ENCODE measurements around the gene FLT4. TPM values are rescaled to one million over a fixed set of nuclear protein-coding genes. Genes with fewer than 3 reads are reported as not detected.

The FLT4 gene
- total and polyA plus RNA-seq, 5 donors = 2.0 to 4.8 (median 3.3) TPM

DNA sequence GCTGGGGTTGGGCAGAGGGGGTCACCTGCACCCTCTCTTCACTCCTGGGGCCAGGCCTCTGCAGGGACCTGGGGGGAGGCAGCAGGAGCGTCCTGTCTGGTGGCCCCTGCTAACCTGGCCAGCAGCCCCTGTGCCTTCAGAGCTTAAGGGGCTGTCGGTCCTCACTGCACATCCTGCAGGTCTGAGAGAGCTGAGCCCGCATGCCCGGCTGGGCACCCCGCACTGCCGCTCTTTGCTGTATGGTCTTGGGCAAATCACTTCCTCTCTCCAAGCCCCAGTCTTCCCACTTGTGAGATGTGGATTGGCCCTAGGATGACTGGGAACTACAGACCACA is 7.9 kb downstream of the FLT4 start:
- intact Hi-C loops (cut with DNase I) = no loop called here
- no peak overlapping the region for H3K27ac ChIP-seq (ENCODE audit: low read length)
- WGBS = 91% methylated on average over 6 of the region's 6 CpGs
- H3K27me3 ChIP-seq (ENCODE audit: control insufficient read depth, insufficient read depth) = no peaks in the 10 kb centered on the region
- H3K4me3 ChIP-seq (ENCODE audit: low read length) = no peak overlapping the region
- no peak for DNase-seq
- ATAC-seq = no peak
- no peaks in the 10 kb centered on the region for H3K4me1 ChIP-seq (ENCODE audit: control insufficient read depth, insufficient read depth, low read length)
- H3K9me3 ChIP-seq (ENCODE audit: control insufficient read depth, low read length) = no peaks in the 10 kb centered on the region

DNA sequence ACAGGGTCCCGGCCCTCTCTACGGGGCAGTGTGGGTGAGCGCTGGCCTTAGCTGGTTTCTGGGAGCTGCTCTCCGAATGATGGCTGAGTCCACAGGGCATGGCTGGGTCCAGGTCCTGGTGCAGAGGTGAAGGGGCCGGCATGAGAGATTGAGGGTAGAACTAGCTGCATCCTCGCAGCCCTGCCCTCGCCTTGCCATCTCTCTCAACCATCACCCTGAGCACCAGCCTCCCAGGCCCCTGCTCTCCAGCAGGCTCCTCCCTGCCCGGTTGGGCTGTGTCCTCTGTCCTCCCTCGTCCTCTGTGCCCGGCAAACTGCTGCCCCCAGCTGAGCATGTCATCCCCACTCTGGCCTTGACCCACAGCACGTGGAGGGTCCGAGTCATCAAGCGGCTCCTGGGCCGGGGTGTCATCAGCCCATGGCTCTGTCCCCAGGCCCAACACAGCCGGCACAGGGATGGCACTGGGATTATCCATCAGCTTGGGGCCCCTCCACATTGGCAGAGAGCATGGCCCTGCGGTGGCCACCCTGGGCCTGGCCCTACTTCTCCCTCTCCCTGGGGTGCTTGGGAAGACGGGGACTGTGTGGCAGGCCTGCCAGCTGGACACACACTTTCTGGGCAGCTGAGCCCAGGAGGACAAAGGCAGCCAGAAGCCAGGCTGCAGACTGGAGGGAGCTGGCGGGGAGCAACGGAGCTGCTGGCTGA is 8.4 kb downstream of the FLT4 start:
- Histone ChIP-seq H3K9me3 (ENCODE audit: control insufficient read depth, low read length) (no peaks in the 10 kb centered on the region), H3K27ac (ENCODE audit: low read length) (no peak overlapping the region), H3K4me3 (ENCODE audit: low read length) (no peak overlapping the region), H3K4me1 (ENCODE audit: control insufficient read depth, insufficient read depth, low read length) (no peaks in the 10 kb centered on the region), H3K27me3 (ENCODE audit: control insufficient read depth, insufficient read depth) (no peaks in the 10 kb centered on the region)
- ATAC-seq (no peak), DNase-seq (no peak)
- WGBS = 83% methylated on average over 19 of the region's 19 CpGs
- intact Hi-C loops (cut with DNase I) = no loop called here

DNA sequence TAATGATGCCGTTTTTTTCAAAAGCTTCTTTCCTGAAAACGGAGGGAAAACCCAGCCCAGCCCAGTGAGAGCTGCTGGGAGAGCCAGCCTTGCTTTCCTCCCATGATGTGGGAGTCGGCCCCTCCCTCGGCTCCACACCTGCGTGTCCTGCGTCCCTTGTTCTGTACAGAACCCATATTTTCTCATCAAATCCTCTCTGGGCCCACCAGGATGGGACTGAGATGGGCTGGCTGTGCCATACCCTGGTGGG is 8.9 kb downstream of the FLT4 start:
- intact Hi-C loops (cut with DNase I) = no loop called here
- no peak for DNase-seq
- Histone ChIP-seq H3K4me1 (ENCODE audit: control insufficient read depth, insufficient read depth, low read length) (no peaks in the 10 kb centered on the region), H3K27me3 (ENCODE audit: control insufficient read depth, insufficient read depth) (no peaks in the 10 kb centered on the region), H3K4me3 (ENCODE audit: low read length) (no peak overlapping the region), H3K27ac (ENCODE audit: low read length) (no peak overlapping the region), H3K9me3 (ENCODE audit: control insufficient read depth, low read length) (no peaks in the 10 kb centered on the region)
- ATAC-seq = no peak
- 56% methylated on average over 6 of the region's 6 CpGs for WGBS

DNA sequence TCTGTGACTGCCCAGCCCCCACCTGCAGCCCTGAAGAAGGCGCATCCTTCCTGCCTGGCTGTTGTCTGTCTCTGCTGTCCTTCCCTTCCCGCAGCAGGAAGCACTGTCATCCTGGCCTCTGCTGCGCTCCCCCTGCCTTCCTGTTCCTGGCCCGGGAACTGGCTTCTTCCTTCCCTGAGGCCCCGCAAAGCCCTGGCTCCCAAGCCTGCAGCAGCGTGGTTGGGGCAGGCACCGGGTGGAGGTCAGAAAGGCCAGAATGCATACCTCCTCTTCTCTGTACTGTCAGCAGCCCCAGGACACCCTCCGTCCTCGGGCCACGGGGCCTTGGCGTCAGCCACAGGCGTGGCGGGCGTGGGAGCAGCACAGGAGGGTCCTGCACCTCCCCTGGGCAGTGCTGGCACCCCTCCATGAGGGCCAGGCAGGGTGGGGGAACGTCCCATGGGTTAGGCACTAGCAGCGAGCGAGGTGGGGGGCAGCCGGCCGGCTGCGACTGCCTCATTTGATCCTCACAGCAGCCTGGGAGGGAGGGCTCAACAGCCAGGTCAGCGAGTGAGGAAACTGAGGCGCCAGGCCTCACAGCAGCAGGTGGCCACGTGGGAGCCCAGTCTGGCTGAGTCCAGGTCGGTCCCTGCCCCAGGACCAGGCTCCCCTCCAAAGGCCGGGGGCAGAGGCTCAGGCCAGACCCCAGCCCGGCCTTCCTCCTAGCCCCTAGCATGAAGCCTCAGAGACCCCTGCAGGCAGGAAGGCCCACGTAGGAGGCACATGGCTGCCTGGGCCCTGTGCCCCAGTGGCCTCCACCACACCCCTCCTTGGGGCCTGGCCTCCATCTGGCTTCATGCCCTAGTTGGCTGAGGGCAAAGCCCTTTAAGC is 9.4 kb downstream of the FLT4 start:
- Histone ChIP-seq H3K27ac (ENCODE audit: low read length) (no peak overlapping the region), H3K27me3 (ENCODE audit: control insufficient read depth, insufficient read depth) (no peaks in the 10 kb centered on the region)
- 62% methylated on average over 27 of the region's 27 CpGs for WGBS

DNA sequence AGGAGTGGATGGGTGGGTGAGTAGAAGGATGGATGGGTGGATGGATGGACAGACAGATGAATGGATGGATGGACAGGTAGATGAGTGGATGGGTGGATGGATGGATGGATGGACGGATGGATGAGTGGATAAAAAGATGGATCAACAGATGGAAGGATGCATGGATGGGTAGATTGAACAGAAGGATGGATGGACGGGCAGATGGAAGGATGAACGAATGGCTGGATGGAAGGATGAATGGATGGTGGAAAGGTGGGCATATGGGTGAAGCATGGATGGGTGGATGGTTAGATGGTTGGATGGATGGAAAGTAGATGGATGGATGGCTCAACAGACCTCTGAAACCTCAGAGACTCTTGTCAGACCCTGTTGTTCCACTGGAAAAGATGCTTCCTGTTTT is 10.1 kb downstream of the FLT4 start:
- no peak for ATAC-seq
- intact Hi-C loops (cut with DNase I) = no loop called here
- no peak overlapping the region for H3K27ac ChIP-seq (ENCODE audit: low read length)
- no peaks in the 10 kb centered on the region for H3K9me3 ChIP-seq (ENCODE audit: control insufficient read depth, low read length)
- H3K4me1 ChIP-seq (ENCODE audit: control insufficient read depth, insufficient read depth, low read length) = no peaks in the 10 kb centered on the region
- no peak overlapping the region for H3K4me3 ChIP-seq (ENCODE audit: low read length)
- no peaks in the 10 kb centered on the region for H3K27me3 ChIP-seq (ENCODE audit: control insufficient read depth, insufficient read depth)
- WGBS = 64% methylated on average over 3 of the region's 3 CpGs
- DNase-seq = no peak

More for the DNA sequence above, 9.4 kb downstream of the FLT4 start:
- no peaks in the 10 kb centered on the region for H3K4me1 ChIP-seq (ENCODE audit: control insufficient read depth, insufficient read depth, low read length)
- ATAC-seq = no peak
- intact Hi-C loops (cut with DNase I) = no loop called here
- no peaks in the 10 kb centered on the region for H3K9me3 ChIP-seq (ENCODE audit: control insufficient read depth, low read length)
- H3K4me3 ChIP-seq (ENCODE audit: low read length) = no peak overlapping the region
- peak in 1 of 3 donors; percentile 38 for DNase-seq

DNA sequence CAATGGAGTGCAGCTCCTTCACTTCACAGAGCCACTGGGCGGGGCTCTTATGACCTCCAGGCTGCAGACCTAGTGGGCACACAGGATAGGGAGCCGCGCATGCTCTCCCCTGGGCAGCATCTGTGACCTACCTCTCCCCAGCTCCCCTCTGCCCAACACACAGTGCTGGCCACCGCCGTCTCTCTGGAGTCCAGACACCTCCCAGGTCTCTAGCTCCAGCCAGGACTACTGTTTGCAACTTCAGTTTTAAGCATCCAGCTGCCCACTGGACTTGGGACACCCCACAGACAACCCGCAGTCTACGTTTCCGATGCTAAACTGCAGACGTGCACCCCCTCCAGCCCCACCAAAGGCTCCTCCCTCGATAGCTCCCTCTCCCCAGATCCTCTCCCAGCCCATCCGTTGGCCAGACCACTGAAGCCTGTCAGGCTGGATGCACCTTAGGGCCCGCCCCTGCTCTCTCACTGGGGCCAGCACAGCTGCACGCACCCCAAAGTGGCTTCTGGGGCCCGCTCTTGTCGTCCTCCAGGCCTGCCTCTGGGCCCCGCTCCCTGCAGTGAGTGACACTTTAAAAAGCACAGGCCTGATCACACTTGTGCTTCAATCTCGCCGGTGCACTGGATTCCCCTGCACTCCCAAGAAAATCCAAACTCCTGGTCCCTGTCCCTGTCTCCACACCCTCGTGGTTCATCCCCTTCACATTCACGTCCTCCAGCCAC is 11.3 kb downstream of the FLT4 start:
- 69% methylated on average over 20 of the region's 20 CpGs for WGBS
- Histone ChIP-seq H3K9me3 (ENCODE audit: control insufficient read depth, low read length) (no peaks in the 10 kb centered on the region), H3K27ac (ENCODE audit: low read length) (no peak overlapping the region), H3K4me3 (ENCODE audit: low read length) (no peak overlapping the region), H3K27me3 (ENCODE audit: control insufficient read depth, insufficient read depth) (no peaks in the 10 kb centered on the region), H3K4me1 (ENCODE audit: control insufficient read depth, insufficient read depth, low read length) (no peaks in the 10 kb centered on the region)
- intact Hi-C loops (cut with DNase I) = no loop called here
- ATAC-seq (no peak), DNase-seq (no peak)

DNA sequence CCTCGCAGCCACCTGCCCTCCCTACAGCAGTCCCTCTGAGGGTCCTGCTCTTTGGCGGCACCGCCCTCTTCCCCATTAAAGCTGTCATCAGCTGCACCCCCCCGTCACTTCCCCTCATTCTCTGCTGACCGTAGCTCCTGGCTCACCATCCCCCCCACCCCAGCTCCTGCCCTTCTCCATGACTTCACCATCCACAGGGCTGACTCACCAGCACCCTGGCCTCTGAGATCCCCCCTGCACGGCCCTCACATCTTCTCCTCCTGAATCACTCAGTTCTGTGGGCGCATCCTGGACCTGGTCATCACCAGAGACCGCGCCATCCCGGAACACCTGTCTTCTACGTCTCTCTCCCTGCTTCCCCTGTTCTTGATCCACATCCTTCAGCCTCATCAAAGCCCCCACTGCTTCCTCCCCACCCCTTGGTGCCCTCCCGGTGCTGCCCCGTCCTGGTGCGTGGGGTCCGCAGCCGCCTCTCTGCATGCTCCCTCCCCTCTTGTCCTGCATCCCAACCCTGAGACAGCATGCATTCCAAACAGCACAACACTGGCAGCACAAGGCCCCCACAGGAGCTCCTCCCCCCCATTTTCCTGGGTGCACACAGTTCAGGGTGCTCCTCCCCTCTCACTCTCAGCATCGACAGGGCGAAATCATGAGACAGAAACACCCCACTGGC is 12.9 kb downstream of the FLT4 start:
- ATAC-seq (no peak), DNase-seq (peak in 1 of 3 donors; percentile 36)
- no peaks in the 10 kb centered on the region for H3K4me1 ChIP-seq (ENCODE audit: control insufficient read depth, insufficient read depth, low read length)
- no peak overlapping the region for H3K27ac ChIP-seq (ENCODE audit: low read length)
- H3K9me3 ChIP-seq (ENCODE audit: control insufficient read depth, low read length) = no peaks in the 10 kb centered on the region
- WGBS = 49% methylated on average over 18 of the region's 18 CpGs
- intact Hi-C loops (cut with DNase I) = no loop called here
- no peaks in the 10 kb centered on the region for H3K27me3 ChIP-seq (ENCODE audit: control insufficient read depth, insufficient read depth)
- H3K4me3 ChIP-seq (ENCODE audit: low read length) = no peak overlapping the region

DNA sequence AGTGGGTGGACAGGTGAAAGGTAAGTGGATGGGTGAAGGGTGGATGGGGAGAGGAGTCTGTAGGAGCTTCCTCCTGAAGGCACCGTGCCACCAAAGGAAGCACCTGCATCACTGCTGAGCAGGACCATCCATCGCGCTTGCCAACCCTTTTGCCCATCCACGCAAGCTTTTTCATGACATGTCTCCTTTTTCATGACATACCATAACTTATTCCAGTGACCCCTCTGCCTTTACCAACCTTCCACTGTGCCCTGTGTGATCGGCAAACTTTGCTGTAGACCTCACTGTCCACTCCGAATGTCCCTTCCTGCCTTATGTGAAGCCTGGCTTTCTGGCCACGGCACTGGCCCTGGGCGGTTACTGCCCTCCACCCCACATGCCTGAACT is 13.4 kb downstream of the FLT4 start:
- H3K4me3 ChIP-seq (ENCODE audit: low read length) = no peak overlapping the region
- intact Hi-C loops (cut with DNase I) = no loop called here
- WGBS = 80% methylated on average over 8 of the region's 8 CpGs
- DNase-seq (no peak), ATAC-seq (no peak)
- no peaks in the 10 kb centered on the region for H3K4me1 ChIP-seq (ENCODE audit: control insufficient read depth, insufficient read depth, low read length)
- H3K27ac ChIP-seq (ENCODE audit: low read length) = no peak overlapping the region
- no peaks in the 10 kb centered on the region for H3K9me3 ChIP-seq (ENCODE audit: control insufficient read depth, low read length)
- no peaks in the 10 kb centered on the region for H3K27me3 ChIP-seq (ENCODE audit: control insufficient read depth, insufficient read depth)

DNA sequence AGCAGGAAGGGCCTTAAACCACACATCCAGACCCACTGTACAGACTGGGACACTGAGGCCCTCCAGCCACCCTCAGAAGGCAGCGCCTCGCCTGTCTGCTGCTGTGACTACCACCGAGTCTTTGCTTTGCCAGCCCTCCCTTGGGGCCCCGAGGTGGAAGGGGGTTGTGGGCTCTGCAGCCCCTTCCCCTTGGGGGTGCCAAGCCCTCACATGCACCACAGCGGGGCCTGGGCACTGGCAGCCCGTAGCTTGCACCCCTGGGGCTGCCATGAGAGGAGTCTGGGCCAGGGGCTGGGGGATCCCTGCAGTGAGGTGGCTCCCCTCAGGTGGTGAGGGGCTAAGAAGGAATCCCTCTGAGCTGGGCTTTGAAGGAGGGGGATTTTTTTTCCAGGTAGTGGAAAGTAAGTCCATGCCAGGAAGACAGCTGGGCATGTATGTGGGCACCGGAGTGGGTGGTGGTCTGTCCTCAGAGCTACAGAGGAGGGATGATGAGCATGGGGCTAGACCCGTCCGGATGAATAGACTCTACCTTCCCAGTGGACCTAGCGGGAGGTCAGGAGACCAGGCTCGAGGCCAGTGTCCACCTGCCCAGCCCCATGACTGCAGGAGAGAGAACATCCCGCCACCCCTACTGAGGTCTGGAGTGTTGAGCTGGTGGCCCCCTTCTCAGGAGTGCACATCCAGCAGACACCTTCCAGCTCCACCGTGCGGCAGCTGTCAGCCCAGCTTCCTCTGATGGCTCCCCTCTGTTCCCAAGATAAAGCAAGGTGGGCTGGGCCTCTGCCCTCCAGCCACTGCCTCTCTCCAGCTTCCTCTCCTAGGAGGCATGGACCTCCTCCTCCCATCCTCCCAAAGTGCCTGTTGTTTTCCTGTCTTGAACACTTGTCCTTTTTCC is 15.9 kb downstream of the FLT4 start:
- no peaks in the 10 kb centered on the region for H3K27me3 ChIP-seq (ENCODE audit: control insufficient read depth, insufficient read depth)
- intact Hi-C loops (cut with DNase I) = no loop called here
- no peaks in the 10 kb centered on the region for H3K4me1 ChIP-seq (ENCODE audit: control insufficient read depth, insufficient read depth, low read length)
- DNase-seq (peak in 1 of 3 donors; percentile 23), ATAC-seq (no peak)
- no peaks in the 10 kb centered on the region for H3K9me3 ChIP-seq (ENCODE audit: control insufficient read depth, low read length)
- no peak overlapping the region for H3K27ac ChIP-seq (ENCODE audit: low read length)
- WGBS = 74% methylated on average over 14 of the region's 14 CpGs
- no peak overlapping the region for H3K4me3 ChIP-seq (ENCODE audit: low read length)

DNA sequence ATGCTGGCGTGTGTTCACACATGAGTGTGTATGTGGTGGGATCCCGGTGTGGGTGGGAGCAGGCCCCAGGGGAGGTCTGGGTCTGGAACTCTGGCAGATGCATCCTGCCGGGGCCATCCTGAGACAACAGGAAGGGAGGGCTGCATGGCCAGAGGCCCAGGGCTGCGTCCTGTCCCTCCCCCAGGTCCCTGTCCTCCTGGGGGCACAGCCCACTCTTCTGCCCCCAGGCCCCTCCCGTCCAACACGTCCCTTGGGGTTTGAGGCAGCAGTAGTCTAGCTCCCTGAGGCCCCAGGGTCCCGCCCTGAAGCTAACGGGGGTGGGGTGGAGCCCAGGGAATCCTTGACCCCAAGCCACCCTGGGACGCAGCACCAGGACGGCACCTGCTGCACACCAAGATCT is 16.6 kb downstream of the FLT4 start:
- H3K4me1 ChIP-seq (ENCODE audit: control insufficient read depth, insufficient read depth, low read length) = no peaks in the 10 kb centered on the region
- H3K9me3 ChIP-seq (ENCODE audit: control insufficient read depth, low read length) = no peaks in the 10 kb centered on the region
- no peak overlapping the region for H3K27ac ChIP-seq (ENCODE audit: low read length)
- intact Hi-C loops (cut with DNase I) = no loop called here
- DNase-seq (peak in 1 of 3 donors; percentile 51), ATAC-seq (peak in 1 of 2 donors; percentile 8)
- no peak overlapping the region for H3K4me3 ChIP-seq (ENCODE audit: low read length)
- WGBS = 54% methylated on average over 10 of the region's 10 CpGs
- H3K27me3 ChIP-seq (ENCODE audit: control insufficient read depth, insufficient read depth) = no peaks in the 10 kb centered on the region

All from right cardiac atrium (tissue), 5 donors.